MM.1S (cell line): Measurements from ENCODE around the gene HDAC10.

Experiments
- DNase-seq: peaks from one replicate; pipeline ENCODE4 v3.0.0-alpha.2; 2015
- H2AFZ ChIP-seq: fragments of 300-600 bp; sonication (generic); 2 replicates; pipeline ENCODE4 v1.6.0; 2016; ENCODE audit warnings: antibody characterized with exemption, low read length
- H3F3A ChIP-seq: fragments of 300-600 bp; sonication (generic); 2 replicates; pipeline ENCODE4 v1.6.1; 2016; ENCODE audit warnings: mild to moderate bottlenecking, antibody characterized with exemption, low read length, moderate library complexity, mixed read lengths; ENCODE audit not compliant: insufficient read depth
- H3K27ac ChIP-seq: fragments of 300-600 bp; sonication (generic); 2 replicates; pipeline ENCODE4 v1.5.1; 2016; ENCODE audit warnings: mild to moderate bottlenecking, low read length
- H3K27me3 ChIP-seq: fragments of 300-600 bp; sonication (generic); replicated peaks from 2 replicates; pipeline ENCODE4 v1.6.0; 2016; ENCODE audit warnings: low read length; ENCODE audit not compliant: insufficient read depth
- H3K36me3 ChIP-seq: fragments of 300-600 bp; sonication (generic); replicated peaks from 2 replicates; pipeline ENCODE4 v1.6.1; 2016; ENCODE audit warnings: mild to moderate bottlenecking, low read length, mixed read lengths; ENCODE audit not compliant: insufficient read depth
- H3K4me1 ChIP-seq: fragments of 300-600 bp; sonication (generic); 2 replicates; pipeline ENCODE4 v1.6.1; 2016; ENCODE audit warnings: low read length, mixed read lengths
- H3K4me2 ChIP-seq: fragments of 300-600 bp; sonication (generic); 2 replicates; pipeline ENCODE4 v1.6.0; 2016; ENCODE audit warnings: low read depth, low read length
- H3K4me3 ChIP-seq: fragments of 300-600 bp; sonication (generic); 2 replicates; pipeline ENCODE4 v1.5.1; 2016; ENCODE audit warnings: low read length, mixed read lengths
- H3K79me2 ChIP-seq: fragments of 300-600 bp; sonication (generic); 2 replicates; pipeline ENCODE4 v1.6.1; 2016; ENCODE audit warnings: mixed run types, low read length, mixed read lengths
- H3K9ac ChIP-seq: fragments of 300-600 bp; sonication (generic); 2 replicates; pipeline ENCODE4 v1.6.1; 2016; ENCODE audit warnings: low read length, mixed read lengths
- H3K9me2 ChIP-seq: fragments of 300-600 bp; sonication (generic); replicated peaks from 2 replicates; pipeline ENCODE4 v1.6.1; 2016; ENCODE audit warnings: mild to moderate bottlenecking, low read length, mixed read lengths; ENCODE audit not compliant: insufficient read depth
- H3K9me3 ChIP-seq: fragments of 300-600 bp; sonication (generic); replicated peaks from 2 replicates; pipeline ENCODE4 v1.6.1; 2016; ENCODE audit warnings: mild to moderate bottlenecking, low read length, mixed read lengths; ENCODE audit not compliant: insufficient read depth
- H4K20me1 ChIP-seq: fragments of 300-600 bp; sonication (generic); 2 replicates; pipeline ENCODE4 v1.6.1; 2016; ENCODE audit warnings: mild to moderate bottlenecking, low read length, moderate library complexity, mixed read lengths; ENCODE audit not compliant: insufficient read depth
- CTCF ChIP-seq: fragments of 300-600 bp; sonication (generic); IDR thresholded peaks from 2 replicates; pipeline ENCODE4 v1.5.1; 2016; ENCODE audit warnings: antibody characterized with exemption, low read length, mixed read lengths
- EZH2 ChIP-seq: fragments of 300-600 bp; sonication (generic); optimal IDR thresholded peaks from 2 replicates; pipeline ENCODE3; 2017; ENCODE audit warnings: low read depth, mild to moderate bottlenecking, antibody characterized with exemption, low read length, mixed read lengths
- EZH2phosphoT487 ChIP-seq: fragments of 300-600 bp; sonication (generic); IDR thresholded peaks from 2 replicates; pipeline ENCODE4 v1.6.1; 2018; ENCODE audit warnings: antibody characterized with exemption, low read length

Gene HDAC10

GRCh38 chr22:50278461-50278860, 27.4 kb upstream of the HDAC10 start:
- H3K36me3 ChIP-seq, result no peaks in the 10 kb centered on the region

GRCh38 chr22:50277761-50278160, 26.7 kb upstream of the HDAC10 start:
- peaks cover 1% of the 10 kb centered on the region; the same call in 1 of the 2 replicates for H3K27me3 ChIP-seq
- H3K4me3 ChIP-seq, result no peak overlapping the region
- no peaks in the 10 kb centered on the region for H4K20me1 ChIP-seq
- DNase-seq, result no peak
- H3F3A ChIP-seq, result peaks cover 4% of the 10 kb centered on the region; the same call in 1 of the 2 replicates
- no peak overlapping the region for H3K4me2 ChIP-seq
- 0 out of 2 replicates have a peak, but pooled peaks cover 7% of the 10 kb centered on the region for H3K4me1 ChIP-seq
- H2AFZ ChIP-seq, result no peak overlapping the region
- H3K9me3 ChIP-seq, result no peaks in the 10 kb centered on the region
- no peaks in the 10 kb centered on the region for H3K79me2 ChIP-seq
- H3K9ac ChIP-seq, result no peak overlapping the region
- H3K36me3 ChIP-seq, result no peaks in the 10 kb centered on the region
- H3K27ac ChIP-seq, result no peak overlapping the region
- TF ChIP-seq CTCF (no peak), EZH2phosphoT487 (no peak), EZH2 (no peak)
- H3K9me2 ChIP-seq, result no peaks in the 10 kb centered on the region

More at GRCh38 chr22:50278461-50278860, 27.4 kb upstream of the HDAC10 start:
- H3K9me2 ChIP-seq, result no peaks in the 10 kb centered on the region
- no peaks in the 10 kb centered on the region for H3K9me3 ChIP-seq
- peaks cover 4% of the 10 kb centered on the region; the same call in 1 of the 2 replicates for H3F3A ChIP-seq
- H3K9ac ChIP-seq, result no peak overlapping the region
- H2AFZ ChIP-seq, result no peak overlapping the region
- no peak overlapping the region for H3K4me3 ChIP-seq
- DNase-seq, result no peak
- no peak overlapping the region for H3K27ac ChIP-seq
- 0 out of 2 replicates have a peak, but pooled peaks cover 7% of the 10 kb centered on the region for H3K4me1 ChIP-seq
- H3K27me3 ChIP-seq, result no peaks in the 10 kb centered on the region
- H3K4me2 ChIP-seq, result no peak overlapping the region
- no peak for TF ChIP-seq CTCF
- TF ChIP-seq EZH2phosphoT487, result no peak
- no peak for TF ChIP-seq EZH2
- H4K20me1 ChIP-seq, result no peaks in the 10 kb centered on the region
- H3K79me2 ChIP-seq, result no peaks in the 10 kb centered on the region

- H3K9ac ChIP-seq, result no peak overlapping the region
- peaks cover 12% of the 10 kb centered on the region for H3K27me3 ChIP-seq
- no peak overlapping the region for H2AFZ ChIP-seq
- H3K36me3 ChIP-seq, result no peaks in the 10 kb centered on the region
- peaks cover 11% of the 10 kb centered on the region; the same call in 1 of the 2 replicates for H3K4me1 ChIP-seq
- TF ChIP-seq CTCF (peak; percentile 100), EZH2 (no peak)
- peak; percentile 95 for DNase-seq
- no peaks in the 10 kb centered on the region for H4K20me1 ChIP-seq
- no peaks in the 10 kb centered on the region for H3K9me2 ChIP-seq
- H3K4me3 ChIP-seq, result peak overlapping the region; percentile 12; the same call in 1 of the 2 replicates
- H3K79me2 ChIP-seq, result no peaks in the 10 kb centered on the region
- H3K4me2 ChIP-seq, result peak overlapping the region; percentile 50
- H3K9me3 ChIP-seq, result no peaks in the 10 kb centered on the region
- H3K27ac ChIP-seq, result no peak overlapping the region
- peaks cover 4% of the 10 kb centered on the region; the same call in 1 of the 2 replicates for H3F3A ChIP-seq
Observed at GRCh38 chr22:50276143-50276542, 25.1 kb upstream of the HDAC10 start.
